RPMI7951 (cell line): ENCODE measurements around the gene KRT15. TPM values are rescaled to one million over a fixed set of nuclear protein-coding genes. Genes with fewer than 3 reads are reported as not detected.

Experiments
- DNase-seq: peaks from one replicate; pipeline ENCODE4 v3.0.0-alpha.2; 2012; ENCODE audit warnings: low read depth
- total RNA-seq: library from RNA; depleted of rRNA; stranded (reverse); fragments of >200 nt; shearing (Covaris generic); gene quantifications from 2 replicates; pipeline ENCODE4 v1.2.3, GENCODE V29; 2014; rRNA removed

The KRT15 gene
- total RNA-seq, 1 experiment from 2014 or later, result 3.4 TPM

DNA sequence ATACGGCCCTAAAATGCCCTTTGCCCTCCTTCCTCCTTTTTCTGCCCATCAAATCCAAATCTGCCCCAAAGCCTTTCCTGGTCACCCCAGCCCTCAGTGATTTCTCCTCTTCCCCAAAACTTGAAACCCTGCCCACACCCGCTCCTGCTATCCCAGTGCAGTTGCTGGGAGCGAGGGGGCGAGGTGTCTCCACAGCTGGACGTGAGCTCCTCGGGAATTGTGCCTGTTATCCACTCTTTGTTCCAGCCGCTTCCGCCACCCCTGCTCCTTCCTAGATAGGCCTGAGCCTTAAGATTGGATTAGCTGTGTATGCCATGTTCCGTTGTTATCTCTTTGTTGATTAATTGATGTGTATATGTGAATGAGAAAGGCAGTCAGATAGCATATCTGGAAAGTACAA is 35.2 kb downstream of the KRT15 start:
- DNase-seq, result no peak

DNA sequence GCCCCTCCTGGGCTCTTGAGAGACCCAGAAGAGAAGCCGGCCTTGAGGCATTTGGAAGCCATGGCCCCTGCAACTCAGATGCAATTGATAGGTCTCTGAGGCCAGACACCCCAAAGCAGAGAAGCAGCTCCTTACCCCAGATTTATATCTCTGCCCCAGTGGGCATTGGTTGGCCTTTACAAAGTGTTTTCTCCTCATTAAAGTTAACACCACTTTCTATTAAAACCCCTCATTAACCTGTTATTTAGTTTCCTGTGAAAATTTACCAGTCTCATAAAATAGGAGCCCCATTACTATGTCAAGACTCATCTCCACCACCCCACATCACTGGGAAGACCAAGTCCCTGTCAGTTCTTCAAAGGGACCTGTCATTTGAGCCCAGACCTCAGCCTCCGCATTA is 37.7 kb downstream of the KRT15 start, which contains the start of gene KRT35:
KRT35 (minus strand) TSS at position 116 of the 400 bp plus-strand sequence; CDS start at position 62, 54 bp downstream.
- no peak for DNase-seq

DNA sequence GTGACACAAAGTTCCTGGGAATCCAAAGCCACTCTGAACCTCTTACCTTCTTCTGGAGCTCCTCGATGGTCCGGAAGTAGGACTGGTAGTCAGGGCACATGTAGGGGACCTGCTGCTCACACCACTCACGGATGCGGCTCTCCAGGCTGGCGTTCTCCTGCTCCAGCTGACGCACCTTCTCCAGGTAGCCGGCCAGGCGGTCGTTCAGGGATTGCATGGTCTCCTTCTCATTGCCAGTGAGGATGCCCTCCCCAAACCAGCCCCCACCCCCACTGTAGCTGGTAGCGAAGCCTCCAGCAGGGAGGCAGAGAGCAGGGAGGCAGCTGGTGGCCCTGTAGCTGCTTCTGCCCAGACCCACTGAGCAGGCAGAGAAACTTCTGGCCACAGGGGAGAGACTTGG is 38.1 kb downstream of the KRT15 start:
- no peak for DNase-seq

DNA sequence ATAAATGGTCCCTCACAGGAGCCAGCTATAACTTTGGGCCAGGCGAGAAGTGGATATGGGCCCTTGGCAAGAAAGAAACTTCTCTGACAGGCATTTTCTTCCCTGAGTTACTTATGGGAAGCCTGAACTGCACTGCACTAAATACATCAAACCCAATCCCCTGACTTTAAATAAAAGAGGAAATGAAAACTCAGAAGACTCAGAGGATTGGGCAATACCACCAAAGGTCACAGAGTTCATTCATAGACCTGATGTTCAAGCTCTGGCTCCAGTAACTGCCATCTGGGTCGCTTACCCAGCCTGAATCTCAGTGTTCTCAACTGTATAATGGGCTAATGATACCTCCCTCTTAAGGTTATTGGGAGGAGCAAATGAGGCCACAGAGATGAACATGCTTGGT is 38.6 kb downstream of the KRT15 start:
- no peak for DNase-seq

DNA sequence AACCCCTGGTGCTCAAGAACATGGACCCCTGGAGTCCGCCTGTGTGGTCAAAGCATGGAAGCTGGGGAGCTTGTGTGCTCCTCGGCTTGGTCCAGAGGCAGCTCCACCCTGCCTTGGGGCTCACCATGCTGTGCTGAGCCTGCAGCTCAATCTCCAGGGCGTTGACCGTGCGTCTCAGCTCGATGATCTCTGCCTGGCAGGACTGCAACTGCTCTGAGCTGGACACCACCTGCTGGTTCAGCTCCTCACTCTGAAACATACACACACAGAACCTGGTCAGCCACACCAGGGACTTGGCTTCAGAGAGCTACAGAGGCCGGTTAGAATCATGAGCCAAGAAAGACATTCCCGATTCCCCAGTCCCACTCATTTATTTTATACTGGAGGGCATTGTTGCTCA is 40.5 kb downstream of the KRT15 start:
- no peak for DNase-seq

DNA sequence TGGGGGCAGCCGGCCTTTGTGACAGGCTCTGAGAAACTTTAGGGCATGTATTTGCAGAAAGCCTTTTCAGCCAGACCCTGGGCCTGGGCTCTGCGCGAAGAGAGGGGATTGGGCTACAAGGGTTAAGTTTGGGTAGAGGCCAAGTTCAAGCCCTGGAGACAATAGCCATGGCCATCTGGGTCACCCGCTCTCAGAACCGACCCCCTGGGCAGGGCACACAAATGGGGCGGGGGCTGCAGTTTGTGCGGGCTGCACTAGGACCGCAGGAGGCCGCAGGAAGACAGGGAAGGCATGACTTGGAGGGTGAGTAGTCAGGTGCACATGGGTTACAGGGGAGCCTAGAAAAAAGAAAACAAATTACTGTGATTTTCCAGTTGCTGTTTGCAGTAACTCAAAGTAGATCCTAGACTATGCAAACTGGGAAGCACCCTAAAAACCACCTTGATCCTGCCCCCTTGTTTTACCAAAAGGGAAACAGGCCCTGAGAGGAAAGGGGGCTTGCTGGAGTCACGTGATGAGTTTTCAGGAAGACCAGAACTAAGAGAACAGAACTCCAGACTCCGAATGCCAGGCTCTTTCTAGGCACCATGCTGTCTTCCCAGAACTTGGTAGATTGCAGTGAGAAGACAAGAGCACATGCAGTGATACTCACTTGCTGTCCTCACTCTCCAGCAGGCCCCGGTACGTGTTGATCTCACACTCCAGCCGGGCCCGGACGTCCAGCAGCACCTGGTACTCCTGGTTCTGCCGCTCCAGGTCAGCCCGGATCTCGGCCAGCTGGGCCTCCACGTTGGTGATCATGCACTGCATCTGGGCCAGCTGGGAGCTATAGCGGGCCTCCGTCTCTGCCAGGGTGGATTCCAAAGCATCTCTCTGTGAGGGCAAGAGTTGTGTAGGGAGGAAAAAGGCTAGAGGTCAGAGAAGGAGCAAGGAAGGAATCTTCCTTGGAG is 41.5 kb downstream of the KRT15 start:
- DNase-seq, result no peak

DNA sequence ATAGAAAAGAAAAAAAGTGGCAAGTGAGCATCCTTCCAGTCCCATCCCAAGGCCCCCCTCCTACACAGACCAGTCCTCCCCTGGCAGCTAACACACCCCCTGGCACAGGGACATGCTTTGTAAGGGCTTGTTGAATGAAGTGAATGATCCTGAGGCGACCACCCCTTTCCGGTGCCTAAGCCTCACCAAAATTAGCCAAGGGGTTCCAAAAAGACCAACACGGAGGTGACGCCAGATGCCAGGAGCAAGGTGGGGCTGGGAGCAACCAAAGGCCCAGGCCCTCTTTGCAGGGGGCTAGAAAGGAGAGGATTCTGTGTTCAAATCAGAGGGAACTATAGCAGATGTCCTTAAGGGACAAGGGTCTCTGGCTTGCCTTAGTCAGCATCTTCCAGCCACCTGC is 43.3 kb downstream of the KRT15 start:
- no peak for DNase-seq

DNA sequence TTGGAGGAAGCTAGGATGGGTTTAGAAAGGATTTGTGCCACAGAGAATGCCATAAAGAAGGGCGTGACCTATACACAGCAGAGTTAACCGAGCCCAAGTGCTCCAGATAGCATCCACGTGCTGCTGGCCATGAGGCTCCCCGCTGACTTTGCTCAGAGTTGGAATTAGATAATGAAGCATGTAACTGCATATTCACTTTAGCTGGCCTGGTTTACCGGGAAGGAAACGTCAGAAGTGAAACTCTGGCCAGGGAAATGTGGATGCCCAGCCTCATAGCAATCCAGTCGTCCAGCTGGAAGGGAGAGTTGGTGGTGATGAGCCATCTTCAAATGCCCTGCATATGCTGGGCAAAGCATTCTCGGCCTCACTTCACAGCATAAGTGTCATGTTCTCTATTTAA is 43.8 kb downstream of the KRT15 start:
- DNase-seq, result peak; percentile 42

DNA sequence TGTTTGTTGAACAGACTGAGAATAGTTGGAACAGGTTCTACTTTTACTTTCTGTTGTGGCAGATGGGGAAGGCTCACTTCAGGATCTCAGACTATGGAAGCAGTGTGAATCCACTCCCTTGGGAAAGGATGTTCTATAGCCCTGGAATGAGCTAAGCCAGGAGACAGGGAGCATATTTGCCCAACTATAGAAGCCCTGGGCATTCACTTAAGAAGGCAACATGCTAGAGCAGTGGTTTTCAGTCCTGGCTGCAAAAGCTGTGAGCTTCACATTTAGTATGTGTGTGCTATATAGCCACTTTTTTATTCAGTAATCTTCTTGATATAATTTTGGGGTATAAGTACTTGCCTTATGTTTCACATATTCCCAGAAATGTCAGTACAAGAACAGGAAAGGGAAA is 50.3 kb downstream of the KRT15 start:
- DNase-seq, result no peak

DNA sequence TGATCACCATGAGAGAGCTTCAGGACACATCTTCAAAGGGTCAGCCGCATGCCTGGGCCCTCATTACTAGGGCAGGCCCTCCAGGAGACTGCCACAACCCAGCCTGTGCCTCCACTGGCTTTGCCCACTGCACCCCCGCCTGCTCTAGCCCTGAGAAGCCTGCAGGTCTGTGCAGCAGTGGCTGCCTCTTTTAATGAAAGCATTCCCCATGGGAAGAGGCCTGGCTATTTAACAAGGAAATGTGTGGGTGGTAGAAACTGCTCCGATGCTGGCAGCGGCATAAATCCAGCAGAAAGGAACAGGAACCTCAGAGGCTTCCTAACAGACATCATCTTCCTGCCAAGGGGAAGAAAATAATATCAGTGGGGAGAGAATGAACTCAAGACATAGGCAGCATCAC is 51.1 kb downstream of the KRT15 start:
- peak; percentile 41 for DNase-seq

DNA sequence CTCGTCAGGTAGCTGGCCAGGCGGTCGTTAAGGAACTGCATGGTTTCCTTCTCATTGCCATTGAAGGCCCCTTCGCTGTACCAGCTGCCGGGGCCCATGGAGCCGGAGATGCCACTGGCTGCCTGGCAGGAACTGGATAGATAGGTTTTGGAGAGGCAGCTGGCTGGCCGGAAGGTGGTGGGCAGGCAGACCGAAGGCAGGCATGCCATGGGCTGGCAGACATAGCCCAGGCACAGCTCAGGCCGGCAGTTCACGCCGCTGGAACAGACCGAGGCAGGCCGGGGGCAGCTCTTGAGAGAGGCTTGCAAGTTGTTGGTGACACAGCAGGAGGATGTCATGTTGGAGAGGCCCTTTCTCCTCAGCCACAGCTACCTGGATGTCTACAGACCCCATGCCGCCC is 51.7 kb downstream of the KRT15 start, which contains the start of gene KRT32:
KRT32 (minus strand) TSS at position 399 of the 400 bp plus-strand sequence; CDS start at position 338, 61 bp downstream.
- DNase-seq, result no peak

DNA sequence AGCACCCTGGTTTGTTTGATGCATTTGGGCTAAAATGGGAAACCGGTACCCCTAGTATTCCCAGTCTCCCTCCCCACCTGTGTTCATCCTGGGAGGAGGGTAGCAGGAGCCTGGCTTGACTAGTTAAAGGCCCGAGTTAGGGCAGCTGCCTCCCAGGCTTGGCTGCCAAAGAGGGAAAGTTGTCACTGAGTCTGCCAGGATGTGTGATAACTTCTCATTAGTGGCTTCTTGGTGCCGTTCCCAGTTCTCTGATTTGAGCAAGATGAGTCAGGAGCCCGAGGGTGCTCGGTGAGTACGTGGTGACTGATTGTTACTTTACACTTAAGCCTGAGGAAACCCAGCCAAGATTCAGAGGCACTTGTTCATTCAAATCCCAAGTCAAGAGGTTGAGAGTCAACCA is 54.0 kb downstream of the KRT15 start:
- peak; percentile 97 for DNase-seq

DNA sequence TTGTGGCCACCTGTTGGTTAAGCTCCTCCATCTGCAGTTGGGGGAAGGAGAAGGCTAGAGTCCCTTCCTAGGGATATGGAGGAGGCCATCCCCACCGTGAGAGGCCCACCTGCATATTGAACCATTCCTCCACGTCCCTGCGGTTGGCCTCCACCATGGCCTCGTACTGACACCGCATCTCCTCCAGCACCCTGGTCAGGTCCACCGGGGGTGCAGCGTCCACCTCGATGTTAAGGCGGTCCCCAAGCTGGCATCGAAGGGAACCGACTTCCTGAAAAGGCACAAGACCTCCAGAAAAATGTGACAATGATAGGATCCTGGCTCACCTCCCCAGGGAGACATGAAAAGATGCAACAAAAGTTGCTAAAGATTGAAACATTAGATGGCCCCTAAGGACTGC is 54.5 kb downstream of the KRT15 start:
- DNase-seq, result no peak

DNA sequence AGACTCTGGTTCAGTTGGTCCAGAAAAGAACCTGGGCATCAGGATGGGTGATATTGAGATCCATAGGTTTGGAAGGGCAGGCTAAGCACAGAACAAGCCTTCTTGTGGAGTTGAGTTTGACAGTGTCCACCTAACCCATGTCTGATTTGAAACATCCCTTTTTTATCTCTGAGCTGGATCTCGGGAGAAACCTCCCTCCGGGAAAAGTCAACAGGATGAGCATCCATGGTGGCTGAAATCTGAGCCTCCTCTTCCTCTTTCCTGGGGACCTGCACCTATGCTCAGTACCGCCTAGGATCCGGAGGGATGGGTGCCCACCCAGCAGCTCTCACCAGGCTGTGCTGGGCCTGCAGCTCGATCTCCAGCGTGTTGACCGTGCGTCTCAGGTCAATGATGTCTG is 54.9 kb downstream of the KRT15 start:
- peak; percentile 66 for DNase-seq

Other genes with a start within 250 kb of the KRT15 start
- not detected in 2 replicates for gene KRTAP9-7, start 243.2 kb downstream of the KRT15 start, total RNA-seq
- not detected in 2 replicates for gene KRTAP29-1, start 216.0 kb downstream of the KRT15 start, total RNA-seq
- gene KRTAP16-1, start 209.6 kb downstream of the KRT15 start, total RNA-seq, result not detected in 2 replicates
- gene KRTAP17-1, start 203.2 kb downstream of the KRT15 start, total RNA-seq, result not detected in 2 replicates
- gene KRT33A, start 168.1 kb downstream of the KRT15 start, total RNA-seq, result not detected in 2 replicates
- 0.24 TPM in 1 of 2 replicates, not detected in the other for gene KRT33B, start 149.1 kb downstream of the KRT15 start, total RNA-seq
- gene KRT34, start 136.6 kb downstream of the KRT15 start, total RNA-seq, result not detected in 2 replicates
- gene KRT31, start 121.3 kb downstream of the KRT15 start, total RNA-seq, result not detected in 2 replicates
- not detected in 2 replicates for gene KRT37, start 94.3 kb downstream of the KRT15 start, total RNA-seq
- gene KRT38, start 77.9 kb downstream of the KRT15 start, total RNA-seq, result not detected in 2 replicates
- gene KRT32, start 51.5 kb downstream of the KRT15 start, total RNA-seq, result not detected in 2 replicates
- not detected in 2 replicates for gene KRT35, start 37.7 kb downstream of the KRT15 start, total RNA-seq
- gene KRT36, start 29.0 kb downstream of the KRT15 start, total RNA-seq, result not detected in 2 replicates
- gene KRT13, start 13.3 kb downstream of the KRT15 start, total RNA-seq, result 0.24 TPM in 1 of 2 replicates, not detected in the other
- gene KRT19, start 9.4 kb upstream of the KRT15 start, total RNA-seq, result 4.6 and 7.8 TPM in 2 replicates
- not detected in 2 replicates for gene KRT9, start 53.2 kb upstream of the KRT15 start, total RNA-seq
- gene KRT14, start 68.0 kb upstream of the KRT15 start, total RNA-seq, result not detected in 2 replicates
- gene KRT16, start 93.9 kb upstream of the KRT15 start, total RNA-seq, result 0.72 and 0.88 TPM in 2 replicates
- gene KRT17, start 105.7 kb upstream of the KRT15 start, total RNA-seq, result 35.9 and 48.9 TPM in 2 replicates
- 43.2 and 47.6 TPM in 2 replicates for gene EIF1, start 170.0 kb upstream of the KRT15 start, total RNA-seq
- gene GAST, start 193.4 kb upstream of the KRT15 start, total RNA-seq, result not detected in 2 replicates
- gene HAP1, start 215.8 kb upstream of the KRT15 start, total RNA-seq, result not detected in 2 replicates